HCT116 (cell line): ENCODE measurements around the gene NR6A1. TPM values are rescaled to one million over a fixed set of nuclear protein-coding genes. Genes with fewer than 3 reads are reported as not detected.

Source experiments
- ATAC-seq: fragments of 200-7000 bp; cut with Tn5 transposase; 2 replicates; pipeline ENCODE4 v1.9.1; 2020; ENCODE audit warnings: mild to moderate bottlenecking, moderate library complexity
- BruUV-seq: library from RNA; stranded (reverse); fragments of 400-500 nt; replicated peaks from 2 replicates; lab custom pipeline; 2021; lab: Mats Ljungman, UMichigan
- CTCF ChIA-PET: fragments of 300-600 bp; sonication (Branson Sonifier 250); formaldehyde crosslinking; loops from one replicate; lab custom pipeline; 2021; ENCODE audit warnings: antibody characterized with exemption; lab: Charles Lee
- POLR2A ChIA-PET: fragments of 300-600, 350-600 bp; sonication (Branson Sonifier 250); formaldehyde crosslinking; loops from one replicate; lab custom pipeline; 2021; ENCODE audit warnings: antibody characterized with exemption; lab: Charles Lee
- RAD21 ChIA-PET, 2 experiments: fragments of 300-600 bp; sonication (Branson Sonifier 250); formaldehyde crosslinking; loops; one replicate each; lab custom pipeline; 2023; ENCODE audit warnings: low total read pairs in 2 of 2; ENCODE audit not compliant: uncharacterized antibody in 2 of 2, unreplicated experiment in 2 of 2, low non-redundant PET in 1 of 2; lab: Charles Lee
- DNase-seq: peaks from one replicate; pipeline ENCODE4 v3.0.0-alpha.2; 2010; ENCODE audit warnings: low read depth, low spot score
- H2AFZ ChIP-seq: fragments of 200-600 bp; shearing (Covaris generic), sonication (generic); 2 replicates; pipeline ENCODE4 v1.6.1; 2017; ENCODE audit warnings: low read depth, mixed run types, mixed read lengths, antibody characterized with exemption, low read length; ENCODE audit not compliant: poor library complexity, severe bottlenecking
- H3K27ac ChIP-seq: 2 replicates; pipeline ENCODE4 v1.5.1; 2012; ENCODE audit warnings: low read depth, low read length
- H3K27me3 ChIP-seq: fragments of 200-600 bp; sonication (generic); 2 replicates; pipeline ENCODE4 v1.6.1; 2016; ENCODE audit warnings: mixed run types, low read length, mixed read lengths; ENCODE audit not compliant: insufficient read depth
- H3K36me3 ChIP-seq, 2 experiments: fragments of 200-500 bp in 1 of 2; fragments of 200-600 bp in 1 of 2; sonication (Bioruptor generic) in 1 of 2; sonication (generic) in 1 of 2; 2 replicates each; pipeline versions ENCODE4 v1.5.1 to v1.6.1; 2014 to 2016; ENCODE audit warnings: low read length in 2 of 2, inconsistent platforms in 1 of 2, mixed read lengths in 1 of 2, mixed run types in 1 of 2; ENCODE audit not compliant: insufficient read depth in 2 of 2, control insufficient read depth in 1 of 2
- H3K4me1 ChIP-seq, 2 experiments: fragments of 200-600 bp in 1 of 2; sonication (generic) in 1 of 2; 2 replicates each; pipeline versions ENCODE4 v1.5.1 to v1.6.1; 2012 to 2017; ENCODE audit warnings: low read length in 2 of 2, inconsistent platforms in 1 of 2, mild to moderate bottlenecking in 1 of 2, mixed read lengths in 1 of 2, mixed run types in 1 of 2, moderate library complexity in 1 of 2; ENCODE audit not compliant: insufficient read depth in 2 of 2, control insufficient read depth in 1 of 2
- H3K4me2 ChIP-seq: fragments of 200-600 bp; sonication (generic); 2 replicates; pipeline ENCODE4 v1.6.1; 2017; ENCODE audit warnings: mixed run types, low read length, mixed read lengths
- H3K4me3 ChIP-seq, 2 experiments: fragments of 200-600 bp in 1 of 2; sonication (generic) in 1 of 2; replicated peaks in 1 of 2; 2 replicates each; pipeline ENCODE4 v1.5.1; 2011 to 2016; ENCODE audit warnings: low read length in 2 of 2, control low read depth in 1 of 2, low read depth in 1 of 2, mild to moderate bottlenecking in 1 of 2, mixed read lengths in 1 of 2, mixed run types in 1 of 2
- H3K79me2 ChIP-seq: fragments of 200-600 bp; sonication (generic); 2 replicates; pipeline ENCODE4 v1.6.1; 2017; ENCODE audit warnings: mild to moderate bottlenecking, mixed run types, low read length, moderate library complexity, mixed read lengths; ENCODE audit not compliant: insufficient read depth
- H3K9ac ChIP-seq: fragments of 200-600 bp; sonication (generic); 2 replicates; pipeline ENCODE4 v1.6.1; 2016; ENCODE audit warnings: low read length, mixed read lengths
- H3K9me2 ChIP-seq: fragments of 200-600 bp; sonication (generic), shearing (Covaris generic); 2 replicates; pipeline ENCODE4 v1.6.1; 2017; ENCODE audit warnings: mixed run types, mild to moderate bottlenecking, moderate library complexity; ENCODE audit not compliant: insufficient read depth
- H3K9me3 ChIP-seq, 2 experiments: fragments of 200-500 bp in 1 of 2; fragments of 200-600 bp in 1 of 2; sonication (Bioruptor generic) in 1 of 2; sonication (generic) in 1 of 2; 2 replicates each; pipeline ENCODE4 v1.6.1; 2014 to 2017; ENCODE audit warnings: low read length in 2 of 2, mixed read lengths in 2 of 2, inconsistent platforms in 1 of 2, low read depth in 1 of 2, mild to moderate bottlenecking in 1 of 2, mixed run types in 1 of 2, moderate library complexity in 1 of 2; ENCODE audit not compliant: control insufficient read depth in 1 of 2, insufficient read depth in 1 of 2
- H4K20me1 ChIP-seq: fragments of 200-600 bp; sonication (generic), shearing (Covaris generic); 2 replicates; pipeline ENCODE4 v1.6.1; 2017; ENCODE audit warnings: mixed run types, mild to moderate bottlenecking, moderate library complexity; ENCODE audit not compliant: insufficient read depth
- ATF3 ChIP-seq: IDR thresholded peaks from 2 replicates; pipeline ENCODE4 v1.6.1; 2012
- CEBPB ChIP-seq: IDR thresholded peaks from 2 replicates; pipeline ENCODE4 v1.6.1; 2012; ENCODE audit warnings: low read depth
- EGR1 ChIP-seq: IDR thresholded peaks from 2 replicates; pipeline ENCODE4 v1.6.1; 2012; ENCODE audit warnings: low read depth
- ELF1 ChIP-seq: IDR thresholded peaks from 2 replicates; pipeline ENCODE4 v1.6.1; 2012; ENCODE audit warnings: low read depth, borderline replicate concordance
- EZH2phosphoT487 ChIP-seq: fragments of 200-600 bp; IDR thresholded peaks from 2 replicates; pipeline ENCODE4 v1.6.1; 2018; ENCODE audit warnings: antibody characterized with exemption, borderline replicate concordance
- FOSL1 ChIP-seq: IDR thresholded peaks from 2 replicates; pipeline ENCODE4 v1.6.1; 2012; ENCODE audit warnings: low read depth
- JUND ChIP-seq: IDR thresholded peaks from 2 replicates; pipeline ENCODE4 v1.6.1; 2012
- POLR2A ChIP-seq: IDR thresholded peaks from 2 replicates; pipeline ENCODE4 v1.7.0; 2011; ENCODE audit warnings: borderline replicate concordance; ENCODE audit not compliant: insufficient read depth, insufficient read length; ENCODE audit errors: extremely low read depth
- POLR2AphosphoS5 ChIP-seq: IDR thresholded peaks from 2 replicates; pipeline ENCODE4 v1.6.1; 2011; ENCODE audit warnings: mild to moderate bottlenecking, low read depth, low read length, moderate library complexity
- SIN3A ChIP-seq: IDR thresholded peaks from 2 replicates; pipeline ENCODE4 v1.6.1; 2012; ENCODE audit warnings: low read depth
- SP1 ChIP-seq: IDR thresholded peaks from 2 replicates; pipeline ENCODE4 v1.6.1; 2012; ENCODE audit warnings: low read depth
- SRF ChIP-seq: IDR thresholded peaks from 2 replicates; pipeline ENCODE4 v1.6.1; 2012; ENCODE audit warnings: low read depth
- YY1 ChIP-seq: IDR thresholded peaks from 2 replicates; pipeline ENCODE4 v1.6.1; 2011; ENCODE audit warnings: low read length, low read depth, moderate library complexity, mild to moderate bottlenecking; ENCODE audit not compliant: insufficient replicate concordance; ENCODE audit errors: extremely low read depth
- ZFX ChIP-seq: fragments of 450-650 bp; IDR thresholded peaks from 2 replicates; pipeline ENCODE4 v1.6.1; 2017
- ZNF274 ChIP-seq: fragments of 200-500 bp; sonication (Bioruptor generic); IDR thresholded peaks from 2 replicates; pipeline ENCODE4 v1.6.1; 2014; ENCODE audit warnings: mild to moderate bottlenecking, low read depth, low read length, inconsistent platforms
- intact Hi-C: fragments of 100-400 bp; cut with micrococcal nuclease; formaldehyde crosslinking; loops from 2 replicates; pipeline ENCODE4 v1.10.0; 2022
- total RNA-seq: library from RNA; stranded (reverse); gene quantifications from one replicate; pipeline ENCODE4 v1.2.1, GENCODE V29; 2021; ENCODE audit not compliant: unreplicated experiment
- TF ChIP-seq, protein P1 (sequence below): IDR thresholded peaks from 2 replicates; pipeline ENCODE4 v1.6.1; 2012
- TF ChIP-seq, protein P2 (sequence below), 3 experiments: fragments of 200-600 bp in 1 of 3; sonication (generic) in 1 of 3; IDR thresholded peaks in 2 of 3; conservative IDR thresholded peaks in 1 of 3; 2 replicates each; pipeline ENCODE4 v1.5.1; 2012 to 2017; ENCODE audit warnings: low read depth in 2 of 3, low read length in 2 of 3, antibody characterized with exemption in 1 of 3, borderline replicate concordance in 1 of 3, control low read depth in 1 of 3, mild to moderate bottlenecking in 1 of 3, mixed read lengths in 1 of 3, mixed run types in 1 of 3, moderate library complexity in 1 of 3; ENCODE audit not compliant: insufficient read depth in 1 of 3

NR6A1 gene
- total RNA-seq, 1 experiment from 2014 or later: 9.9 TPM

DNA sequence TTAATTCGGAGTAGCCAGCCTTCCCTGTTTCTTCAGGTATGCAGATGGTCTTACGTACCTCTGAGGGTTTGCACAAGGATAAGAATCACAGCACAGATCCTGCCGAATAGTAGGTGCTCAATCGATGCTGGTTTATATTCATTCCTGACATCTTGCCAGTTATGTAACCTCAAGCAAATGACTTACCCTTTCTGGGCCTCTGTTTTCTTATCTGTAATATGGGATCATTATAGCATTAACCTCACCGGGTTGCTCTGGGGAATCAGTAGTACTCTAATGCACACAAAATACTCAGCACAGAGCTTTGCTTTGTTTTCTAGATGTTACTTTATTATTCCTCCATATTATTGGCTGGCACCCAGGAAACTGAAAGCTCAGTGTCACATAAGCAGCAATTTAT, 256.2 kb downstream of the NR6A1 start (continued):
- TF ChIP-seq, protein P1, sequence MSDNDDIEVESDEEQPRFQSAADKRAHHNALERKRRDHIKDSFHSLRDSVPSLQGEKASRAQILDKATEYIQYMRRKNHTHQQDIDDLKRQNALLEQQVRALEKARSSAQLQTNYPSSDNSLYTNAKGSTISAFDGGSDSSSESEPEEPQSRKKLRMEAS: no peak
- TF ChIP-seq POLR2AphosphoS5 (no peak), ZNF274 (no peak), SIN3A (no peak), FOSL1 (no peak), ELF1 (no peak), SRF (no peak), SP1 (no peak), POLR2A (no peak), CEBPB (no peak), EZH2phosphoT487 (no peak), ZFX (no peak), YY1 (no peak)
- TF ChIP-seq, protein P2, sequence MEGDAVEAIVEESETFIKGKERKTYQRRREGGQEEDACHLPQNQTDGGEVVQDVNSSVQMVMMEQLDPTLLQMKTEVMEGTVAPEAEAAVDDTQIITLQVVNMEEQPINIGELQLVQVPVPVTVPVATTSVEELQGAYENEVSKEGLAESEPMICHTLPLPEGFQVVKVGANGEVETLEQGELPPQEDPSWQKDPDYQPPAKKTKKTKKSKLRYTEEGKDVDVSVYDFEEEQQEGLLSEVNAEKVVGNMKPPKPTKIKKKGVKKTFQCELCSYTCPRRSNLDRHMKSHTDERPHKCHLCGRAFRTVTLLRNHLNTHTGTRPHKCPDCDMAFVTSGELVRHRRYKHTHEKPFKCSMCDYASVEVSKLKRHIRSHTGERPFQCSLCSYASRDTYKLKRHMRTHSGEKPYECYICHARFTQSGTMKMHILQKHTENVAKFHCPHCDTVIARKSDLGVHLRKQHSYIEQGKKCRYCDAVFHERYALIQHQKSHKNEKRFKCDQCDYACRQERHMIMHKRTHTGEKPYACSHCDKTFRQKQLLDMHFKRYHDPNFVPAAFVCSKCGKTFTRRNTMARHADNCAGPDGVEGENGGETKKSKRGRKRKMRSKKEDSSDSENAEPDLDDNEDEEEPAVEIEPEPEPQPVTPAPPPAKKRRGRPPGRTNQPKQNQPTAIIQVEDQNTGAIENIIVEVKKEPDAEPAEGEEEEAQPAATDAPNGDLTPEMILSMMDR (IDR thresholded peaks at IDR 0.05 in 2 of 3, conservative IDR thresholded peaks at IDR 0.05 in 1 of 3; ENCODE audit: borderline replicate concordance in 1 of 3, insufficient read depth in 1 of 3, low read depth in 2 of 3, low read length in 2 of 3): no peak

DNA sequence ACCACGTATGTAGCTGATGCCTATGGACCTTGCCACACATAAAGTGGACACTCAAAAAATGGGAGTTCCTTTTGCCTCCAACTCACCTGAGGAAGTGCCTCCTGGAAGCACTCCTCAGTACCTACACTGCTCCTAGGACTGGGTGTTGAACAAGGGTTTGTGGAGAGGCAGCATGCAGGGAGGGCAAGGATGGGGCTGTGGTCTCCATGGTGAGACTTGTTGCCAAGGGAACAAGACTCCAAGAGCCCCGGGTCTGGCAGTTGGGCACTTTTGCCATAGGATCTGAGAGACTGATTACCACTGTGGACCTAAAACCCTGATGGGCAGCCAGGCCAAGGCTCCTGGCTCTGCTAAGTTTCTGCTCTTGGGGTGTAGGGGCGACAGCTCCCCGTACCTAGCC, 257.0 kb downstream of the NR6A1 start:
- no TSS peak for BruUV-seq
- DNase-seq (no peak), ATAC-seq (no peak)
- TF ChIP-seq ELF1 (no peak), EGR1 (no peak), ATF3 (no peak), POLR2A (no peak), ZNF274 (no peak), EZH2phosphoT487 (no peak), POLR2AphosphoS5 (no peak), JUND (no peak), SP1 (no peak), SRF (no peak)
- TF ChIP-seq, protein P2 (IDR thresholded peaks at IDR 0.05 in 2 of 3, conservative IDR thresholded peaks at IDR 0.05 in 1 of 3; ENCODE audit: borderline replicate concordance in 1 of 3, insufficient read depth in 1 of 3, low read depth in 2 of 3, low read length in 2 of 3): no peak
- TF ChIP-seq, protein P1: no peak
- CTCF ChIA-PET: no interaction called here
- H3K27ac ChIP-seq: no peak overlapping the region
- no peaks in the 10 kb centered on the region for H3K9me3 ChIP-seq
- POLR2A ChIA-PET: no interaction called here
- H3K4me2 ChIP-seq: no peak overlapping the region
- no peak overlapping the region for H3K4me3 ChIP-seq
- no peaks in the 10 kb centered on the region for H3K36me3 ChIP-seq
- peaks cover 5 to 8% of the 10 kb centered on the region in 2 experiments; a peak in 3 of 4 replicates for H3K4me1 ChIP-seq
- intact Hi-C loops: no loop called here
- RAD21 ChIA-PET: no interaction called here
- no peaks in the 10 kb centered on the region for H3K9me2 ChIP-seq
- H3K27me3 ChIP-seq: no peaks in the 10 kb centered on the region
- no peak overlapping the region for H3K9ac ChIP-seq
- H3K79me2 ChIP-seq: no peaks in the 10 kb centered on the region
- H4K20me1 ChIP-seq: no peaks in the 10 kb centered on the region
- H2AFZ ChIP-seq: no peak overlapping the region
